Activated naive CD4-positive, alpha-beta T cell treated with anti-CD3 and anti-CD28 coated beads, Interleukin-2, amount 50 U/mL, for 72 hours (primary cell): ENCODE results near the gene CMTM7. TPM values are rescaled to one million over a fixed set of nuclear protein-coding genes. Genes with fewer than 3 reads are reported as not detected.
"Not testable (repeated sequence)": the region's sequence is repeated elsewhere in the genome, so short reads cannot be mapped to it uniquely, and the experiment has no call there.

ENCODE experiments used
- ATAC-seq, 2 donors: fragments of 150-1000 bp; cut with Tn5 transposase; 2 replicates each; pipeline ENCODE4 v1.10.0; 2021; ENCODE audit warnings: mild to moderate bottlenecking in 2 of 2, moderate library complexity in 2 of 2
- DNase-seq, 2 donors: peaks; one replicate each; pipeline ENCODE4 v3.0.0; 2021 to 2022; ENCODE audit warnings: low spot score in 2 of 2
- H3K27ac Mint-ChIP-seq, 2 donors: one replicate each; pipeline ENCODE4 v1.8.0; 2022; ENCODE audit warnings: mild to moderate bottlenecking in 2 of 2, mixed read lengths in 2 of 2
- H3K36me3 Mint-ChIP-seq, 2 donors: one replicate each; pipeline ENCODE4 v1.8.0; 2022; ENCODE audit warnings: mixed read lengths in 2 of 2
- H3K9me3 Mint-ChIP-seq, 2 donors: one replicate each; pipeline ENCODE4 v1.8.0; 2022; ENCODE audit warnings: mixed read lengths in 2 of 2
- total RNA-seq, 2 donors: library from RNA; stranded (reverse); gene quantifications; one replicate each; pipeline ENCODE4 v1.2.3, GENCODE V29; 2022

CMTM7 gene
- total RNA-seq, 2 donors from 2014 or later = 34.2 to 59.9 TPM

DNA sequence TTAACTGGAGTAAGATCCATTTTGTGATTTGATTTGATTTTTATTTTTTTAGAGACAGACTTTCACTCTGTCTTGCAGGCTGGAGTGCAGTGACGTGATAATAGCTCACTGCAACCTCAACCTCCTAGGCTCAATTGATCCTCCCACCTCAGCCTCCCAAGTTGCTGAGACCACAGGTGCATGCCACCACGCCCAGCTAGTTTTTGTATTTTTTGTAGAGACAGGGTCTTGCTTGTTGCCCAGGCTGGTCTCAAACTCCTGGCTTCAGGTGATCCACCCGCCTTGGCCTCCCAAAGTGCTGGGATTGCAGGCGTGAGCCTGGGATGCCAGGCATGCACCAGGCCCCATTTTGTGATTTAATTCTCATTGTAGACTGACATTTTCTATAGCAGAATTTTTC, 47.8 kb downstream of the CMTM7 start:
- not testable (repeated sequence) for DNase-seq, H3K9me3 Mint-ChIP-seq, ATAC-seq
- H3K27ac Mint-ChIP-seq = peak overlapping the region in 1 of 2 donors; percentile 79
- H3K36me3 Mint-ChIP-seq = peaks cover 0 to 18% of the 10 kb centered on the region in 2 donors

DNA sequence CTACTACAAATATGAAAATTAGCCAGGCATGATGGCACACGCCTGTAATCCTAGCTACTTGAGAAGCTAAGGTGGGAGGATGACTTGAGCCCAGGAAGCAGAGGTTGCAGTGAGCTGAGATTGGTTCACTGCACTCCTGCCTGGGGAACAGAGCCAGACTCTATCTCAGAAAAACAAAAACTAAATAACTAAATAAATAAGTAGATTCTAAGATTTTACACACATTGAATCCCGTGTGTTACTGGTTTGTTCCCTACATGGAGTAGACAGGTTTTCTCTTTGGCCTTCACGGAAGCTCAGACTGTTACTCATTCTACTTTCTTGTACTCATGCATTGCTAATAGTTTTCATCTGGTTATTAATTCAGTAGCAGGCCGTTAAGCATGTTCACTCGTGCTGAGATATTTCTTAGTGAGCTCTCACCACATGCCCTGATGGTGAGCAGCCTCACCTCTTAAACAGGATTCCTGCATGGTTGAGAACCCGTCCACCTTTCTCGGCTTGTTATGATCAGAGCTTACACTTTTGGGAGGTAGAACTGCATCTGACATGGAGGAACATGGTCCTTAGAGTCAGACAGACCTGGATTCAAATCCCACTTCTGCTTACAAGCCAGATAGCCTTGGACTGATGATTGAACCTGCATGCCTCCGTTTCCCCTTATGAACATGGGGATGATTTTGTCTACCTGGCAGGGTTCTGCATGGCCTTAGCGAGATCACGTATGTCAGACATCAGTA, 49.1 kb downstream of the CMTM7 start:
- H3K9me3 Mint-ChIP-seq = no peaks in the 10 kb centered on the region
- no peak for DNase-seq
- ATAC-seq = no peak
- H3K27ac Mint-ChIP-seq = no peak overlapping the region
- H3K36me3 Mint-ChIP-seq = peaks cover 0 to 26% of the 10 kb centered on the region in 2 donors

DNA sequence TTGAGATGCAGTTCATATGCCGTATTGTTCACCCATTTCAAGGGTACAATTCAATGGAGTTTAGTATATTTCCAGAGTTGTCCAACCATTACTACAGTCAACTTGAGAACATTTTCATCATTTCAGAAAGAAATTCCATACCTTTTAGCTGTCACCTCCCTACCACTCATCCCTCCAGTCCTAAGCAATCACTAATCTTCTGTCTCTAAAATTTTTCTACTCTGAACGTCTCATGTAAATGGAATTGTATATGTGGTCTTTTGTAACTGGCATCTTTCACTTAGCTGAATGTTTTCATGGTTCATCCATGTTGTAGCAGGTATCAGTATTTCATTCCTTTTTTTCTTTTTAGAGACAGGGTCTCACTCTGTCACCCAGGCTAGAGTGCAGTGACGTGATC, 51.1 kb downstream of the CMTM7 start:
- no peaks in the 10 kb centered on the region for H3K9me3 Mint-ChIP-seq
- H3K36me3 Mint-ChIP-seq = peaks cover 0 to 45% of the 10 kb centered on the region in 2 donors
- H3K27ac Mint-ChIP-seq = peak overlapping the region; percentile 45 to 83
- no peak for DNase-seq
- no peak for ATAC-seq

GRCh38 chr3:32443478-32443877, 51.8 kb downstream of the CMTM7 start:
- peak overlapping the region; percentile 1 to 83 for H3K27ac Mint-ChIP-seq
- H3K9me3 Mint-ChIP-seq = no peaks in the 10 kb centered on the region
- H3K36me3 Mint-ChIP-seq = peaks cover 4 to 51% of the 10 kb centered on the region in 2 donors
- DNase-seq (peak in 1 of 2 donors; percentile 47), ATAC-seq (peak; percentile 68 to 72)

DNA sequence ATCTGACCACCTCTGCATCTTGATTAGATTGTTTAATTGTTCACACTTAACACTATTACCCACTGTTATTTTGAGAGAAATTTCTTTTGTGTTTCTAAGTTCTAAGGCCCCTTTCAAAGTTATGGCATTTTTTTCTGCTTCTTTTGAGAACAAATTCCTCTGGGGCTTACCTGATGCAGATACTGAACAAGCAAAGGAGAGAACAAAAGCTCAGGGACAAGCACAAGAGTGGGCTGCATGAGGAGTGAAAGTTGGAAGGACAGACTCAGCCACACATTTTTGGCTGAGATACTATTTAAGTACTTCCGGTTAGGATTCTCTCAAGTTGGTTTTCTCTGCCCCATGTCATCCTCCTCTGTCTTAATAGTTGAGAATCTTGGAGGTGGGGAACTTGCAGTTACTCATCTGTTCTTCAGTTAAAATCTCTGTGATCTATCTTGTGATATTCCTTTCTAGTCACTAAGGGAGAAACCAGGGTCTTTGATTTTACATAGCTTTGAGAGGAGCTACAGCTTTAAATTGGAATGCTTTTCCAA, 56.3 kb downstream of the CMTM7 start:
- DNase-seq (no peak), ATAC-seq (no peak)
- H3K9me3 Mint-ChIP-seq = no peaks in the 10 kb centered on the region
- H3K36me3 Mint-ChIP-seq = peaks cover 4 to 43% of the 10 kb centered on the region in 2 donors
- H3K27ac Mint-ChIP-seq = peak overlapping the region in 1 of 2 donors; percentile 48

DNA sequence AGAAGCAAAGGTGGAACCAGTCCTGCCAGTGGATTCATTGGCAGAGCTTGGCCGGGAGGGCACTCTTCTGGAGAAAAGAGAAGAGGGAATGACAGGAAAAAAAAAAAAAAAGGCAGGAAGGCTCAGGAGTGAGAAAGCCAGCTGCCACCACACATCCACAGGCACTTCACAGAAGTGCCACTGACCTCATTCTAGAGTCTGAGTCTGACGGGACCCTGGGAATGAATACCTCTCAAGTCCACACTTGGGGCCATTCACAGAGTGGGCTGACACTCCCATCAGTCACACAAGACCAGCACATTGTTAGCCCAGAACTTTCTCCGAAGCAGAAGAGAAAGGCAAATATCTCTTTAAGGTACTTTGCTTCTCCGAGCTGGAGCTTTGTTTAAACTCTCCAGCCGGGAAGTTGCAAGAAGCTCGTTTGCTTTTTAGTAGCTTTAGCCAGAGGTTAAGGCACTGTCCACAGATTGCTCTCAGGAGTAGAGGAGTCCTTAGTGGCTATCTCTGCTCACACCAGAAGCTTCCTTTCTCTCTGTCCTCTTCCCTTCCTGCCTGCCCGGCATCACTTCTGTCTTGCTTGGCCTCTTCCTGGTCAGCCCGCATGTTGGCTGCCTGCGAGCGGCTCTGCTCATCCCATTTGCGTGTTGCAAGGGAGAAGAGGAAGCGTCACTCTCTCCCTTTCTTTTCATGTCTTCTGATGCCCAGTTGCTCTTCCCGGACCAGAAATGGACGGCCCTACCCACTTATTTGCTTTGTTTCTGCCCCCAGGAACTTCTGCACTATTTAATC, 57.2 kb downstream of the CMTM7 start:
- H3K27ac Mint-ChIP-seq = peak overlapping the region in 1 of 2 donors; percentile 48
- peaks cover 4 to 48% of the 10 kb centered on the region in 2 donors for H3K36me3 Mint-ChIP-seq
- DNase-seq (peak in 1 of 2 donors; percentile 23), ATAC-seq (no peak)
- H3K9me3 Mint-ChIP-seq = no peaks in the 10 kb centered on the region

DNA sequence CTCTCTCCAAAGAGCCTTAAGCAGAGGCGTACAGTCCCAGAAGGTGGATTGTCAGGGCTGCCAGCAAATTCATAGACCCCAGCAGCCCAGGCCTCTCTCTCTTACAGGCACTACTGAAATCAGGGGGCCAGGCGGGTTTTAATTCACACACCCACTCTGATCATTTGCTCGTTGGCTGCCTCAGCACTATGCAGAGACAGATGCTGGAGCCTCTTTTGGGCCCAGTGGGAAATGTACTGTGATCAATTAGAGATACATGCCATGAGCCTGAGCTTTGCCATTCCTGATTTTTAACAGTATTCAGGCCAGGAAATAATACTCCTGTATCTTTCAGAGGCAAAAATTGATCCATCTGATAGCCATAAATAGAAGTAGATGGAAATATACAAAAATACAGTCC, 58.0 kb downstream of the CMTM7 start:
- H3K36me3 Mint-ChIP-seq = peaks cover 4 to 52% of the 10 kb centered on the region in 2 donors

GRCh38 chr3:32450426-32450825, 58.8 kb downstream of the CMTM7 start:
- DNase-seq (no peak), ATAC-seq (no peak)
- Mint-ChIP-seq H3K9me3 (no peaks in the 10 kb centered on the region), H3K36me3 (peaks cover 4 to 50% of the 10 kb centered on the region in 2 donors), H3K27ac (peak overlapping the region in 1 of 2 donors; percentile 88)

More for the DNA sequence above, 58.0 kb downstream of the CMTM7 start:
- ATAC-seq = no peak
- no peaks in the 10 kb centered on the region for H3K9me3 Mint-ChIP-seq
- no peak for DNase-seq
- no peak overlapping the region for H3K27ac Mint-ChIP-seq

- ATAC-seq (no peak), DNase-seq (no peak)
- Mint-ChIP-seq H3K36me3 (peaks cover 4 to 43% of the 10 kb centered on the region in 2 donors), H3K9me3 (no peaks in the 10 kb centered on the region), H3K27ac (no peak overlapping the region)
These were observed 59.5 kb downstream of the CMTM7 start for GRCh38 chr3:32450992-32451659.

DNA sequence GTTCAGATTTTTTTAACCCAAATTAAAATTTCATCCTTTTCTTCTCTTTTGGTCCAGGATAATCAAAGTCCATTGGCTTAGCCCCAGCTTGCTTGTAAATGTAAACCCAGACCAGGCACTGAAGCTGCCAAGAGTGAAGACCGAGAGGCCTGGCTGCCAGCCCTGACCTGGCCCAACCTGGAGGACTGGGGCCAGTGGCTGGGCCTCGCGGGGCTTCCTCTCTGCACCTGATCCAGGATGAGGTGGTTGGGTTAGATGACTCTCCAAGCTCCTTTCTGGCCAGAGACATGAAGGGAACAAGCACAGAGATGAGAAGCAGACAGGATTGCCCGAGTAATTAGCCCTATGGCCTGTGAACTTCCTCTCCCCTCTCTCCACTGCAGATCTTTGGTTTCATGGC, 60.4 kb downstream of the CMTM7 start:
- Mint-ChIP-seq H3K27ac (no peak overlapping the region), H3K36me3 (peaks cover 4 to 34% of the 10 kb centered on the region in 2 donors), H3K9me3 (no peaks in the 10 kb centered on the region)
- ATAC-seq (no peak), DNase-seq (no peak)

GRCh38 chr3:32453346-32453745, 61.7 kb downstream of the CMTM7 start:
- DNase-seq (no peak), ATAC-seq (no peak)
- H3K9me3 Mint-ChIP-seq = peaks cover 0 to 3% of the 10 kb centered on the region in 2 donors
- peak overlapping the region in 1 of 2 donors; percentile 43 for H3K27ac Mint-ChIP-seq
- peaks cover 5 to 31% of the 10 kb centered on the region in 2 donors for H3K36me3 Mint-ChIP-seq

- Mint-ChIP-seq H3K36me3 (peaks cover 5 to 28% of the 10 kb centered on the region in 2 donors), H3K27ac (peak overlapping the region in 1 of 2 donors; percentile 88)
These were observed 62.5 kb downstream of the CMTM7 start for GRCh38 chr3:32454111-32454510.

GRCh38 chr3:32454731-32455608, 63.3 kb downstream of the CMTM7 start:
- Mint-ChIP-seq H3K36me3 (peaks cover 5 to 28% of the 10 kb centered on the region in 2 donors), H3K9me3 (peaks cover 0 to 4% of the 10 kb centered on the region in 2 donors), H3K27ac (peak overlapping the region; percentile 87 to 88)
- ATAC-seq (no peak), DNase-seq (no peak)

More at GRCh38 chr3:32454111-32454510, 62.5 kb downstream of the CMTM7 start:
- no peak for DNase-seq
- no peak for ATAC-seq
- H3K9me3 Mint-ChIP-seq = peaks cover 0 to 4% of the 10 kb centered on the region in 2 donors

- ATAC-seq (no peak), DNase-seq (no peak)
- H3K9me3 Mint-ChIP-seq = peaks cover 0 to 4% of the 10 kb centered on the region in 2 donors
- H3K27ac Mint-ChIP-seq = peak overlapping the region; percentile 87 to 88
- H3K36me3 Mint-ChIP-seq = peaks cover 5 to 23% of the 10 kb centered on the region in 2 donors
These were observed 64.2 kb downstream of the CMTM7 start for GRCh38 chr3:32455609-32456428.
